ENCODE results near the gene USP12. TPM values are rescaled to one million over a fixed set of nuclear protein-coding genes. Genes with fewer than 3 reads are reported as not detected.

The USP12 gene
- total RNA-seq, 2 experiments from 2014 or later, result 9.9 to 27.6 TPM

DNA sequence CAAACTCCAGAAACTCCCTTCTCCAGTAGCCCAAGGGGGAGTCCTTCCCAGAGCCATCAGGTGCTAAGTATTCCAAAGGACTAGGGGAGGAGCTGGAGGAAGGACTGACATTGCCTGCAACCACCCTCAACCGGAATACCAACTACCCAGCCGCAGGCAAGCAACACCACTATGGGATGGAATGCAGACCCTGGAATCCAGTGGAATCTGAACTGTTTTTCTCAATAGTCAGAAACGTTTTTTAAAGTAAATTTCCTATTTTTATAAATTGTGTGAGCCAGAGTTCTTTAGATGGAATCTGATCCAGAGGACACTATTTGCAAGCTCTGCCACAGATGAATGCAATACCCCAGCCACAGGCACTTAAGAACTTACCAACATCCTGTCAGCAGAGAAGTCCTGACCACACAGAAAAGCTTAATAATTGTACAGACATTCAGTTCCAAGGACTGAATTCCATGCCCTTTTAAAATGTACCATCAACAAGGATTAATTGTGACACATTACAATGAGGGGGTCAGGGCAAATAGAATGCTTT, 92.1 kb downstream of the USP12 start:
- BruUV-seq (replicated peaks), result no TSS peak
- Histone ChIP-seq H3K4me2 (ENCODE audit: low read length) (no peak overlapping the region), H3K9me3 (ENCODE audit: low read length) (peaks cover 2% of the 10 kb centered on the region; the same call in 1 of the 2 replicates), H3K79me2 (ENCODE audit: insufficient read depth, low read depth, low read length) (no peaks in the 10 kb centered on the region), H3K27ac (ENCODE audit: low read depth, low read length, poor library complexity, severe bottlenecking) (no peak overlapping the region), H3K9me2 (ENCODE audit: insufficient read depth, low read length) (no peaks in the 10 kb centered on the region), H3K36me3 (ENCODE audit: insufficient read depth, low read length) (peaks cover 21% of the 10 kb centered on the region), H2AFZ (ENCODE audit: low read length) (no peak overlapping the region), H3K4me3 (ENCODE audit: low read depth, low read length, poor library complexity, severe bottlenecking) (no peak overlapping the region), H4K20me1 (ENCODE audit: insufficient read depth, low read length) (no peaks in the 10 kb centered on the region), H3K4me1 (ENCODE audit: insufficient read depth, low read length, poor library complexity, severe bottlenecking) (no peaks in the 10 kb centered on the region)
- TF ChIP-seq, protein P1, sequence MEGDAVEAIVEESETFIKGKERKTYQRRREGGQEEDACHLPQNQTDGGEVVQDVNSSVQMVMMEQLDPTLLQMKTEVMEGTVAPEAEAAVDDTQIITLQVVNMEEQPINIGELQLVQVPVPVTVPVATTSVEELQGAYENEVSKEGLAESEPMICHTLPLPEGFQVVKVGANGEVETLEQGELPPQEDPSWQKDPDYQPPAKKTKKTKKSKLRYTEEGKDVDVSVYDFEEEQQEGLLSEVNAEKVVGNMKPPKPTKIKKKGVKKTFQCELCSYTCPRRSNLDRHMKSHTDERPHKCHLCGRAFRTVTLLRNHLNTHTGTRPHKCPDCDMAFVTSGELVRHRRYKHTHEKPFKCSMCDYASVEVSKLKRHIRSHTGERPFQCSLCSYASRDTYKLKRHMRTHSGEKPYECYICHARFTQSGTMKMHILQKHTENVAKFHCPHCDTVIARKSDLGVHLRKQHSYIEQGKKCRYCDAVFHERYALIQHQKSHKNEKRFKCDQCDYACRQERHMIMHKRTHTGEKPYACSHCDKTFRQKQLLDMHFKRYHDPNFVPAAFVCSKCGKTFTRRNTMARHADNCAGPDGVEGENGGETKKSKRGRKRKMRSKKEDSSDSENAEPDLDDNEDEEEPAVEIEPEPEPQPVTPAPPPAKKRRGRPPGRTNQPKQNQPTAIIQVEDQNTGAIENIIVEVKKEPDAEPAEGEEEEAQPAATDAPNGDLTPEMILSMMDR (conservative IDR thresholded peaks at IDR 0.05; ENCODE audit: low read length), result no peak
- no peak for TF ChIP-seq EZH2phosphoT487 (IDR thresholded peaks at IDR 0.05; ENCODE audit: borderline replicate concordance, low read depth, low read length)
- intact Hi-C loops (cut with micrococcal nuclease; ENCODE audit: unreplicated experiment), result no loop called here
- ChIA-PET POLR2A (interaction anchor here (0.6 to 1.1 kb wide), 2 partner anchors 41 to 106 kb away, joined by 3 to 4 read pairs; no protein-coding TSS in a partner anchor), CTCF (ENCODE audit: unreplicated experiment) (no interaction called here)
- DNase-seq (ENCODE audit: low spot score), result no peak

DNA sequence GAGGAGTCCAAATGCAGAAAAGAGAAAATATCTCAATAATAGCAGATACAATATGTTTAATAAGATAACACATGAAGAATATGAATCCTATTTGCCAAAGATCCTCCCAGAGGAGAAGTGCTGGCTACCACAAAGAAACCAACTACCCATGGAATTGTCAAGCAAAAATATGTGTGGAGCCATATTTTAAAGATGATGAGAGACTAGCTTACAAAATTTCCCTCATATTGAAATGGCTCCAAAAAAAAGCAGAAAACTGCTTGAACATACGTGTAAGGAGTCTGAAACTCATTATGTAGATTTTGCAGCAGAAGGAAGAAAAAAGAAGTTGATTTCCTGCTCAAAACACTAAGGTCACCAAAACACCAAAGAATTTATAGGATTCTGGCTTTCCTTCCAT, 94.2 kb downstream of the USP12 start:
- Histone ChIP-seq H3K36me3 (ENCODE audit: insufficient read depth, low read length) (peaks cover 32% of the 10 kb centered on the region), H3K4me1 (ENCODE audit: insufficient read depth, low read length, poor library complexity, severe bottlenecking) (no peaks in the 10 kb centered on the region), H3K79me2 (ENCODE audit: insufficient read depth, low read depth, low read length) (no peaks in the 10 kb centered on the region), H3K9me2 (ENCODE audit: insufficient read depth, low read length) (no peaks in the 10 kb centered on the region), H3K9me3 (ENCODE audit: low read length) (no peaks in the 10 kb centered on the region), H3K27ac (ENCODE audit: low read depth, low read length, poor library complexity, severe bottlenecking) (no peak overlapping the region), H3K4me3 (ENCODE audit: low read depth, low read length, poor library complexity, severe bottlenecking) (no peak overlapping the region), H2AFZ (ENCODE audit: low read length) (no peak overlapping the region), H4K20me1 (ENCODE audit: insufficient read depth, low read length) (no peaks in the 10 kb centered on the region), H3K4me2 (ENCODE audit: low read length) (no peak overlapping the region)
- TF ChIP-seq EZH2phosphoT487 (IDR thresholded peaks at IDR 0.05; ENCODE audit: borderline replicate concordance, low read depth, low read length), result no peak
- TF ChIP-seq, protein P1 (conservative IDR thresholded peaks at IDR 0.05; ENCODE audit: low read length), result no peak
- intact Hi-C loops (cut with micrococcal nuclease; ENCODE audit: unreplicated experiment), result no loop called here
- no TSS peak for BruUV-seq (replicated peaks)
- no peak for DNase-seq (ENCODE audit: low spot score)
- ChIA-PET POLR2A (no interaction called here), CTCF (ENCODE audit: unreplicated experiment) (no interaction called here)

DNA sequence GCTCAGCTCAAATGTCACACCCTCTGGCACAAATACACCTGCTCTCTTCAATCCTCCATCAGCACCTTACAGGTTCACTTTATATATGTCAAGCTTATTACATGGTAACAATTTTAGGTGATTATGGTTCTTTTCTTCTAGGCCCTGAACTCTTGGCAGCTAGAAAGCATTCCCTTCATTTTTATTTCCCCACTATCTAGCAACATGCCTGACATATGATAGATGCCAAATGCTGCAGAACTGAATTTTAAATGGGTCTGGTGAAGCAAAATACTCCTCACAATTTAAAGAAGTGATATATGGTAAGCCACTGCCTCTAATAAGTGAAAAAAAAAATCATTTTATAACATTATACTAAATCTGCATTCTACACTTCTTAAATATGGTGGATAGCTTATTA, 95.2 kb downstream of the USP12 start:
- no peak overlapping the region for H3K4me2 ChIP-seq (ENCODE audit: low read length)
- no peak overlapping the region for H2AFZ ChIP-seq (ENCODE audit: low read length)
- BruUV-seq (replicated peaks), result no TSS peak
- no peak overlapping the region for H3K27ac ChIP-seq (ENCODE audit: low read depth, low read length, poor library complexity, severe bottlenecking)
- intact Hi-C loops (cut with micrococcal nuclease; ENCODE audit: unreplicated experiment), result no loop called here
- no peak for DNase-seq (ENCODE audit: low spot score)
- H3K4me1 ChIP-seq (ENCODE audit: insufficient read depth, low read length, poor library complexity, severe bottlenecking), result no peaks in the 10 kb centered on the region
- no peaks in the 10 kb centered on the region for H3K79me2 ChIP-seq (ENCODE audit: insufficient read depth, low read depth, low read length)
- H3K4me3 ChIP-seq (ENCODE audit: low read depth, low read length, poor library complexity, severe bottlenecking), result no peak overlapping the region
- no peaks in the 10 kb centered on the region for H3K9me2 ChIP-seq (ENCODE audit: insufficient read depth, low read length)
- H4K20me1 ChIP-seq (ENCODE audit: insufficient read depth, low read length), result no peaks in the 10 kb centered on the region
- TF ChIP-seq, protein P1 (conservative IDR thresholded peaks at IDR 0.05; ENCODE audit: low read length), result no peak
- no peak for TF ChIP-seq EZH2phosphoT487 (IDR thresholded peaks at IDR 0.05; ENCODE audit: borderline replicate concordance, low read depth, low read length)
- H3K36me3 ChIP-seq (ENCODE audit: insufficient read depth, low read length), result peaks cover 34% of the 10 kb centered on the region
- POLR2A ChIA-PET, result interaction anchor here (0.5 to 0.8 kb wide), 3 partner anchors 12 to 783 kb away, joined by 3 to 4 read pairs (median 3); no protein-coding TSS in a partner anchor
- CTCF ChIA-PET (ENCODE audit: unreplicated experiment), result no interaction called here
- H3K9me3 ChIP-seq (ENCODE audit: low read length), result no peaks in the 10 kb centered on the region
